ENCODE results near the gene PTX4.

PTX4 gene

DNA sequence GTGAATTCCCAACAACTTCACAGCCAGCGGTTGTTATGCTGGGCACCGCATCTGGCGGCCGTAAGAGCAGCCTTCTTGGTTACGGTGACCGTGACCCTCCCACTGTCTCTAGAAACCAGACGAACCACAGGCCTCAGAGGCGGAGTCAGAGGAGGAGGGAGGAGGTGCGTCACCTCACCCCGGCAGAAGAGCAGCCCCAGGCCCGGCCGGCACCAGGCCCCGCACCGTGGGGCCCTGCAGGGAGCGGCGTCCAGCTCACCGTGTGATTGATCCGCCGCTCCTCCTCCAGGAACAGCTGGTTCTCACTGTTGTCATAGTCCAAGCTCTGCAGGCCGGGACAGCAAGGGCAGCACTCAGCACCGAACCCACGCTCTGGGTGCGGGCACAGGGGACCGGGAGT, 27.6 kb downstream of the PTX4 start:
- no peak for DNase-seq (ENCODE audit: low read depth in 3 of 3, low spot score in 1 of 3)

DNA sequence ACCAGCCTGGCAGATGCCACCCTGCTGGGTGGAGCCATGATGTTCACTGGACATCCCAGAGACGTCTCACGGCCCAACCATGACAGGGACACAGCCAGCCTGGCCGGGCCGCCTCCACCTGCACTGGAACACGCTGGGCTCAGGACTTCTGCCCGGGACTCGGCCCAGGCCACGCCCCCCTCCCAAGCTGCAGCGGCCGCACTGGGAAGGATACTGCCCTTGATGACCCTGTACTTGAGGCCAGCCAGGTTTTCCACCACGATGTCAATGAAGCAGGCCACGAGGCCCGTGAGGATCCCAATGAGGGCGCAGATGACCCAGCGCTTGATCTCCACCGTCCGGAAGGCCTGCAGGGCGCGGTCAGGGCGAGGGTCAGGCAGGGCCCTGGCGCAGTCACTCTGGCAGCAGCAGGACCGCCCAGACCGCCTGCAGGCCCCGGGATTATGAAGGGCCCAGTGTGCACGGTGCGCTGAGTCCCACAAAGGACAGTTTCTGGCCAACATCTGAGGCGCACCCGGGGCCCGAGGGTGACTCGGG, 28.1 kb downstream of the PTX4 start:
- DNase-seq (ENCODE audit: low read depth in 3 of 3, low spot score in 1 of 3): no peak

DNA sequence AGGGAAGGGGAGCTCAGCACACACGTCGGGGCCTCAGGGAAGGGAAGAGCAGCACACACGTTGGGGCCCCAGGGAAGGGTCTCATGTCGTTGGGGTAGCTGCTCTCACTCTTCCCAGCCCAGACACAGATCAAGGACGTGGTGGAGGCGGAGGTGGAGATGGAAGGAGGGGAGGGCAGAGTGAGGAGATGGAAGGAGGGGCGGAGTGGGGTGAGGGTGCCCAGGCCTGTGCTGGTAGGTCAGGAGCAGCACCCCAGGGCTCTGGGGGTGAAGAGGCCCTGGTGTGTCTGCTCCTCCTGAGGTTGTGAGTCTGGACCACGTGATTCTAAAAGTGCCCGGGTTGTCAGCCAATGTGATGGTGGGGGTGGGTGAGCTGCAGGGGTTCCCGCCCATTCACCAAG, 28.8 kb downstream of the PTX4 start:
- no peak for DNase-seq (ENCODE audit: low read depth in 3 of 3, low spot score in 1 of 3)

DNA sequence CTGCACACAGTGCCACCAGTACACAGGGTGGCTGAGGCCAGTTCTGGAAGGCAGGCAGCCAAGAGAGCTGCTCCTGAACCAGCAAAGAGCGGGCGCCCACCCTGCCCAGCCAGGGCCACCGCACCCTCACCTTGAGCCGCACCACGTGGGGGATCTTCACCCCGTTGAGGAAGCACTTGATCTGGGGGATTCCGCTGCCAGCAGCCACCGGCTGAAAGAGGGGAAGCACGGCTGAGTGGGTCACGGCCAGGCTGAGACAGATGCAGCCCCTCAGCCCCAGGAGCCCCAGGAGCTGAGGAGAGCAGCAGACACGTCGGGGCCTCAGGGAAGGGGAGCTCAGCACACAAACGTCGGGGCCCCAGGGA, 29.8 kb downstream of the PTX4 start:
- no peak for DNase-seq (ENCODE audit: low read depth in 3 of 3, low spot score in 1 of 3)

DNA sequence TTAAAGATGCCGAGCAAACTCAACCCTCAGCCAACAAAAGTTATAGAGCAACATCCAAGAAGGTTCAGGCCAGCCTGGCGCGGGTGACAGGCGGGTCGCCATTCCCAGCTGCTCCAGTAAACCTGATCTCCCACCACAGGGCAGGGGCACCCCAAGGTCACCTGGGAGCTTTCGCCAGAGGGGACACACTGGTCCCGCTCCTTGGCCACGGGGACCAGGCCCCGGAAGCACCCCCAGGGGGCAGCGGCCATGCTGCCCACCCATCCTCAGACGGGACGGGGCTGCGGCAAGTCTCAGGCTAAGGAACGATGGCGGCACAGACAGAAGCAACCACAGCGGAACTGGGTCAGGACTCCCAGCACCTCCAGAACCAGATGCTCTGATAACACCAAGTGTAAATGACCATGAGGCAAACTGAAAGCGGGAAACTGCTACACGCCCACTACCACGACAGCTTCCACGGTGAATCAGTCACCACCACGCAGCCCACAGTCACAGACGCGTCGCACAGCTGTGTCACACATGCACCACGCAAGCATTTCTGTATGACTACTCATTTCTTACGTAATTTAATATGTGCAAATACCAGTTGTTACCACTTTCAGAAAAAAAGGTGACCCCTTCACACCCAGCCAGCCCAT, 30.3 kb downstream of the PTX4 start:
- no peak for DNase-seq (ENCODE audit: low read depth in 3 of 3, low spot score in 1 of 3)

DNA sequence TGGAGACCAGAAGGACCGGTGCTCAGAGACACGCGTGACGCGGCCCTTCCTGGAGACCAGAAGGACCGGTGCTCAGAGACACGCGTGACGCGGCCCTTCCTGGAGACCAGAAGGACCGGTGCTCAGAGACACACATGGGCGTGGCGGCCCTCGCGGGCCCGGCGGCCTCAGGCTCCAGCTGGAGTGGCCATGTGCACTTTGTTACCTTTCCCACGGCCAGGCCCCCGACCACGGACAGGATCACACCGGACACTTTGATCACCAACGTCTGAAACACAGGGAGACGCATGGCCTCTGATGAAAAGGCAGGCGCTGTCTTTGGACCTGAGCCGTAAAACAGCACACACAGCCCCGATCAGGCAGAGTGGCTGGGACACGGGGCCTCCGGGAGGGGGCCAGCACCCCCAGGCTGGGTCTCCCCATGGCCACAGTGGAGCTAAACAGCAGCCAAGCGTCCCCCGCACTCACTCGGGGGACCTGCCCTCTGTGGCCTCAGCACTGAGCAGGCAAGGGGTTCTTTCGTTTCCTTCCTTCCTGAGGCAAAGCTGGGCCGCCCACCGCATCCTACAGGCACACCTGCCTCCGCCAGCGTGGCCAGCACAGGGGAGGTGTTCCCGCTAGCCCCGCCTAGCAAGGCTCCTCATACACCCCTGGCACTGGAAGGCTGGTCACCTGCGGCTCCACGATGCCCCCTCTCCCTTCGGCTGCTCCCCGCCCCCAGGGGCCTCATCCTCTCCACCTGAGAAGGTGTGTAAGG, 31.1 kb downstream of the PTX4 start:
- no peak for DNase-seq (ENCODE audit: low read depth in 3 of 3, low spot score in 1 of 3)

DNA sequence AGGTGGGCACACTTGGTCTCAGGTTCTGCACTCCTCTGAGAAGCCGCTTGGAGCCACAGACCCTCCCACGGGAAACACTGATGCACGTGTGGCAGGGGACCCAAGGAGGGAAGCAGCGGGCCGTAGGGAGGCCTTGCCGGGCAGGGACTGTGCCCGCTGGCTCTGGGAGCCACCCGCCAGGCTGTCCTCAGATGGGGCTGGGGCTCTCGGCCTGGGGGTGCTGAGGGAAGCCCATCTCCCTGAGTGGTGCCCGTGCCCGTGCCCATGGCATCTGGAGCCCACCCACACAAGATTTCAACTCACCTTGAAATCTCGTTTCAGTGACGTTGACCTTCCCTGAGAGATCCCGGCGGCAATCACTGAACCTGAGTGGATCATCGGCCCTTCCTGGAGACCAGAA, 31.8 kb downstream of the PTX4 start:
- no peak for DNase-seq (ENCODE audit: low read depth in 3 of 3, low spot score in 1 of 3)

DNA sequence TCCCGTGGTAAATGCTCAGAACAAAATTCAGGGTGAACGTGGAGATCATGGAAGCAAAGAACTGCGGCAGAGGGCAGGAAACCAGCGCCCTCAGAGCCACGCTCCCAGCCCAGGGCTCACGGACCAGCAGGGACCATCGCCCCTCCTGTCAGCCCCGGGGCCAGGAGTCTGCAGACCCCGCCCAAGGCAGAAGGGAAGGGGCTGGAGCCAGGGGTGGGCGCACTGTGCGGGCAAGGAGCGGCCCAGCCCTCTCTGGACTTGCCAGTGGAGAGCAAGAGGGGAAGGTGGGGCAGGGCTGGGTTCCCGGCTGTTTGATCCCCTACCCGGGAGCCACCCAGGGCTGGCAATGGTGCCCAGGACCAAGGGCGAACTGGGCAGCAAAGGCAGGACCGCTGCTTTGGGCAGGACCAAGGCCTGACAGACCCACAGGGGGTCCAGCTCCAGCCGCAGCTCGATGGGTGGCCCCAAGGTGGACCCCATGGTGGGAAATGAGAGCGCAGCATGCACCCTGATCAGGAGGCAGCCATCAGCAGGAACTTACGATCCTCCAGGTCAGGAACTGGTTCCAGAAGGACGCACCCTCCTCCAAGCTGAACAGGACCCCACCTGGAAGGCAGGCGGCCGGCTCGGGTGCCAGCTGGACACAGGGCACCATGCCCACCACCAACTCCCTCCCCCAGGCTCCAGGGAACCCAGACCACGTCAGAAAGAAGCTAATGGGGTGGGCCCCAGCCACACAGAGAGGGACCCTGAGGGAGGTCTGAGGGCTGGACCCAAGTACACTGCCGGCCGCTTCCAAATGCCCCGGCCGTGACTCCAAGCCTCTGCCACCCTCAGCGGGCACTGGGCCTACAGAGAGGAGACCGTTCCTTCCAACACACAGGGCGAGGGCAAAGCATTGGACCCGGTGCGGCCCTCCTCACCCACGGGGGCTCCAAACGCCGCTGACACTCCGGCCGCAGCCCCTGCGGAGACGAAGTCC, 33.3 kb downstream of the PTX4 start:
- DNase-seq (ENCODE audit: low read depth in 3 of 3, low spot score in 1 of 3): no peak

DNA sequence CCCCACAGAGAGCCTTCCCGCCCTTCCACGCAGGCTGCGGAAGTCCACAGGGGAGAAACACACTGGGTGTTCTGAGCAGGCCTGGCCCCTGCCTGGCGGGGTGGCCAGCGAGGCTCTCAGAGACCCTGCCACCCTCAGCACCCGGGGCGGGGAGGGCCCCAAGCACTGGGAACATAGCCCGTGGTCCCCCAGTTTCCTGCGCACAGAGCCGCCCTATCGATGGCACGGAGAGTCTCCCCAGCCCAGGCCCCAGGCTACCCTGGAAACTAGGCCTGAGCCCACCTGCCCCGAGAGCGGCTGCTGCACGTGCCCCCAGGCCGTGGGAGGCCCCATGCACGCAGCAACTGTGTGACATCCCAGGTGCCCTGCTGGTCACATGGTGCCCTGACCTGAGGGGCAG, 34.2 kb downstream of the PTX4 start:
- DNase-seq (ENCODE audit: low read depth in 3 of 3, low spot score in 1 of 3): no peak

DNA sequence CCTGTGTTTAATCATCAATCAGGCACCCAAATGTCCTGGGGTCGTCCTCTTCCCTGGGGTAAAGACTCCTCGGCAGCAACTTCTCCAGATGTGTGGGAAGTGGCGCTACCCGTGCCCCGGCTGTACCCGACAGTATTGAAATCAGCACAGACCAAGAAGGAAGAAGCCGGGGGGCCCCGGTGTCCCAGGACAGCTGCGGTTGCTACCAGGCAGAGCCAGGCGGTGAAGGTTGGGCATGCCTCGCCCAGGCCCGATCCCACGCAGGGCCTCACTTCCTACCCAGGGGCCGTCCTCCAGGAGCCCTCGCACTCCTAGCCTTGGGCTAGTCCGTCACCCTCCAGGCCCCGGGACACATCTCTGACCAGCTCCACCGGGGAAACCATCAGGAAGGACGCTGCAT, 35.4 kb downstream of the PTX4 start:
- DNase-seq (ENCODE audit: low read depth in 3 of 3, low spot score in 1 of 3): no peak

DNA sequence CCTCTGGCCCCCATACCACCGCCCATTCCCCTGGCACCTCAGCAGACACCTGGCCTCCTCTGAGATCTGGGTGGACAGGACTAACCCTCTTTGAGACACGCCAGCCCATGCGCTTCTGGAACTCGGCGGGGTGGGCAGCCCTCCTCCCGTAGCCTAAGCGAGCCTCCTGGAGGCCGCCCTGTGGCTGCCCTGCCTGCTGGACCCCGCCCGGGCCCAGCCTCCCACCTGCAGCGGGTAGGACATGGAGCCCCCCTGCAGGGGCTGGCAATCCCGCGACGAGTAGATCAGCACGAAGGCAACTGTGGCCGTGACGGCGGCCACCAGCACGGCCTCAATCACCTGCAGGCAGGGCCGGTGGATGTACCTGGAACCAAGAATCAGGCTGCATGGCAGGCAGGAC, 36.2 kb downstream of the PTX4 start:
- no peak for DNase-seq (ENCODE audit: low read depth in 3 of 3, low spot score in 1 of 3)

DNA sequence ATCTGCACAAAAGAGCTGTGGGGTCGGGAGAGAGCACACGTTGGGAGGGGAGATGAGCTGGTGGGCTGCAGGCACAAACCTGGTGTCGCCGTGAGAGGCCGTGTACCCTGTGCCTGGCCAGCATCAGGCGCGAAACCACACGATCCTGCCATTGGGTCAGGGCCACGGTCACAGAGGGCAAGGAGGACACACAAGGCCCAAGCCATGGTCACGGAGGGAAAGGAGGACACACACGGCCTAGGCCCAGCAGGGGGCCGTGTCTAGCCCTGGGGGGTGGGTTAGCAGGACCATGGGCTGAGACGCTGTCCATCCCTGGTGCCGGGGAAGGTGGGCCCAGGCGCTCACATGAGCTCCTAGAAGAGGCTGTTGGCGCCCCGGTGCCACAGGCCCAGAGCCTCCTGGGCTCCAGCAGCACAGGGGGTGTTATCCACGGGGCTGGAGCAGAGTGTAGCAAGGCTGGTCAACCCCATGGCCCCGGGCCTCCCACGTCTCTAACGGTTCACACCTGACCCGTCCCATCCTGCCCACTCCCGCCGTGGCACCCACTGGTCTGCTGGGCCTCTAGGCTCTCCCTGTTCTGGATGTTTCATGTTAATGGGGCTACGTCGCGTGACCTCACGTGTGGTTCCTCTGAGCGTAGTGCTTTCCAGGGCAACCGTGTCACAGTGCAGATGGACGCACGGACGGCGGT, 36.9 kb downstream of the PTX4 start:
- DNase-seq (ENCODE audit: low read depth in 3 of 3, low spot score in 1 of 3): no peak

DNA sequence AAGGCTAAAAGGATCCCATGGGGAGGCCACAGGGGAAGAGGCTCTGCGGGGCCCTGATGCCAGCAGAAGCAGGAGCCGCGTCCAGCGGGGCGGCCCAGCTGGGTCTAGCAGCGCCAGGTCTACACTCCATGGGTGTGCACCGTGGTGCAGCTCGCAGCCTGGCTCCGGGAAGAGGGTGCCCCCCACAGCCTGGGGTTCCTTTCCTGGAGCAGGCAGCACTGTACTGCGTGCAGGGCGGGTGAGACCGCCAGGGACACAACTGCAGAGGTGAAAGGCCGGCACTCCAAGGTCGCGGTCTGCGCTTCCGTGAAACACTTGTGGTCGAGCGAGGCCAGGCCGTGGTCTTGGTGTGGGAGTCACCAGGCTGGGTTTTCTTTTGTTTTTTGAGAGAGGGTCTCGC, 37.9 kb downstream of the PTX4 start:
- no peak for DNase-seq (ENCODE audit: low read depth in 3 of 3, low spot score in 1 of 3)

DNA sequence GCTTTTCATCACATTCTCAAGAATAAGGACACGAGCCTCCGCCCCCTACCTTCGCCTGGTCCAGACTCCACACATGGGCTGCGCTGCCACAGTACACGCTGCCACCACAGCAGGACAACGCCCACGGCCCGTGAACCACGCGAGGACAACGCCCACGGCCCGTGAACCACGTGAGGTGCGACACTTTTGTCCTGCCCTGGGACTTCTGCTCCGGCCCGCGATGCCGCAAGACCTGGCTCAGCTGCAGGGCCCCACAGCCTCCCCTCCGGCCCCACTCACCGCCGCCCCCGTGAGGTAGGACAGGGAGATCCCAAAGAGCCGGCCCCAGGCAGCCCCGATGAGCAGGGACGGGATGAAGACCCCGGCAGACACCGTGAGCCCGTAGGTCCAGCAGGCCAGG, 38.5 kb downstream of the PTX4 start:
- no peak for DNase-seq (ENCODE audit: low read depth in 3 of 3, low spot score in 1 of 3)

DNA sequence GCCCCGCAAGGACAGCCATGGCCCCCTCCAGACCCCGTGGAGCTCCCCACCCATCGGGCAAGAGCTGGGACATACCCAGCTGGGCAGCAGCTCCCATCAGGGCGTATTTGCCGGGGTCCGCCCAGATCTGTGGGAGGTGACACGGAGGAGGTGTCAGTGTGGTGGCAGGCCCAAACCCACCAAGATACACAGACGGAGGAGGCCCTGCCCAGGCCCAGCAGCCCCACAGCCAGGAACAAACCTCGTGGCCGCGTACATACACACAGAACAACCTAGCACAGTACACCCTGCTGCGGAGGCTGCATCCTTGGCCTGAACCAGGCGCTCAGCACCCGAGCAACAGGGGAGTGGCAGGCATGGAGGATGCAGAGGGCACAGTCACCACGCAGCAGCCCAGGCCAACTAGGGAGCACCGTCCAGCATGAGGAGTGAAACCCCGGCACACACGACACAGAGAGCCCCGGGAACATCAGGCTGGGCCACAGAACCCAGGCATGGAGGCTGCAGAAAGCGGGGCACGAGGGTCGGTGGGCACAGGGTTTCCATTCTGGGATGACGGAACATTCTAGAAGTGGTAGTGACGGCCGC, 39.4 kb downstream of the PTX4 start:
- no peak for DNase-seq (ENCODE audit: low read depth in 3 of 3, low spot score in 1 of 3)

DNA sequence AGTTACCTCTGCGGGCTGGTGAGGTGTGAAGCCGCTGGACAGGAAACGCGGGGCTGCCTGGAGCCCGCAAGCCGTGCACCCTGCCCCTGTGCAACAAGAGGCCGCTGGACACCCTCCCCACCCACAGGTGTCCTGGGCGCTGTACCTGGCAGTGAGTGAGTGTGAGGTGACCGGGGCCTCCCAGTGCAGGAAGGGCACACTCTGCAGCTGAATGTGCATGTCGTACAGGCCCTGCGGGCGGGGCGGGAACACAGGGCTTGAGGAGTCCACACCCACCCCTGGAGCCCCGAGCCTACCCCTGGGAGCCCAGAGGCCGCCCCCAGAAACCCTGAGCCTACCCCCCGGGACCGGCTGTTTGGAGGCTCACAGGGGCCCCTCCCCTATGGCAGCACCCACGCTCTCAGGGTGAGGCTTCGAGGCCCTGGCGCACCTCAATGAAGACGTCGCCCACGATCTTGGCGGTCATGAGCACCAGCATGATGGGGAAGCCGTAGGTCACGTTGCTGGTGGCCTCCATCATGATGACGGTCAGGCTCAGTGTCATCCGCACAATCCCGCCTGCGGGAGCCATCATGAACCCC, 40.1 kb downstream of the PTX4 start:
- DNase-seq (ENCODE audit: low read depth in 3 of 3, low spot score in 1 of 3): no peak

DNA sequence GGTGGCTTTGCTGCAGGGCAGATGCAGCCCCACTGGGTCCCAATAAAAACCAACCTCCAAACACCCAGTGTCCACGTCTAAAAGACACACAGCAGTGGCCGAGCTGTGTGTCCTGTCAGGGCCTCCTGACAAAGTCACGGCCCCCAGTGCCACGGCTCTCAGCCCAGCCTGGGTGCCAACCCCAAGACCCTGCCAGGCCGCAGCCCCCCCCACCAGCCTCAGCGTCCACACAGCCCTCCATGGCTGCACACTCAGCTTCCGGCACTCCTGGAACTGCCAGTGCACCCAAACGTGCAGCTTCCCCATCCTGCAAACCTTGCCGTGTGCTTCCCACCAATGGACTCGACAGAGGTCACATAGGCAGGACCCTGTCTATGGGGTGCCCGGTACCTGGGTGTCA, 40.8 kb downstream of the PTX4 start:
- no peak for DNase-seq (ENCODE audit: low read depth in 3 of 3, low spot score in 1 of 3)

DNA sequence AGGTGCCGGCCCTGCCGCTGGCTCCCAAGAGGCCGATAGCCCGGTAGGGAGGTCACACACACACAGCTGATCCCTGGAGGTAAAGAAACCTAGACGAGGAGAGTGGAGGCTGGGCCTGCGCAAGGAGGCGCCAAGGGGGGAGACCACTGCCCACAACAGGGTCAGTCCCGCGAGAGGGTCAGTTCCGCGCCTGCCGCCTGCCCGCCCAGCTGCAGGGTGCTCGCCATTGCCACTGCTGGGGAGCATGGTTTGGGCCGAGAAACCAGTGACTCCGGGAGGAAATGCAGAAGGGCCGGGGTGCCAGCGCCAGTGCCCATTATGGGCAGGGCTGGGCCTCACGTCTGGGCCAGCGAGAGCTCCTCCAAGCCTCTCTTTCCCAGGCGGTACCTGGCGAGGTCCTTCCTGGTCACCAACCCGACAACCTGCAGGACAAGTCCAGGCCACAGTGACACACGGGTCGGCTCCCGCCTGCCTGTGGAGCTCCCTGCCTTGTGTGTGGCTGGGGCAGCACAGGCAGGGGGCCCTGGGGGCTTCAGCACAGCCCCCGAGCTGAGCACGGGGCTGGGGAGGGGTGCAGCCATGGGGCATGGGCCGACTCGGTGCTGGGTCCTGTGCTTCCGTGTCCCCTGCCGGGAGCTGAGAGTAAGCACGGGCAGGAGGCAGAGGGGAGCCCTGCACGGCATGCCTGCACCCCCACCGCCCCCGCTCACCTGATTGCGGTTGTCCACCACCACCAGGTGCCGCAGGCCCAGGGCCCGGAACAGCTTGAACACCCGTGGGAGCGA, 42.3 kb downstream of the PTX4 start:
- no peak for DNase-seq (ENCODE audit: low read depth in 3 of 3, low spot score in 1 of 3)

DNA sequence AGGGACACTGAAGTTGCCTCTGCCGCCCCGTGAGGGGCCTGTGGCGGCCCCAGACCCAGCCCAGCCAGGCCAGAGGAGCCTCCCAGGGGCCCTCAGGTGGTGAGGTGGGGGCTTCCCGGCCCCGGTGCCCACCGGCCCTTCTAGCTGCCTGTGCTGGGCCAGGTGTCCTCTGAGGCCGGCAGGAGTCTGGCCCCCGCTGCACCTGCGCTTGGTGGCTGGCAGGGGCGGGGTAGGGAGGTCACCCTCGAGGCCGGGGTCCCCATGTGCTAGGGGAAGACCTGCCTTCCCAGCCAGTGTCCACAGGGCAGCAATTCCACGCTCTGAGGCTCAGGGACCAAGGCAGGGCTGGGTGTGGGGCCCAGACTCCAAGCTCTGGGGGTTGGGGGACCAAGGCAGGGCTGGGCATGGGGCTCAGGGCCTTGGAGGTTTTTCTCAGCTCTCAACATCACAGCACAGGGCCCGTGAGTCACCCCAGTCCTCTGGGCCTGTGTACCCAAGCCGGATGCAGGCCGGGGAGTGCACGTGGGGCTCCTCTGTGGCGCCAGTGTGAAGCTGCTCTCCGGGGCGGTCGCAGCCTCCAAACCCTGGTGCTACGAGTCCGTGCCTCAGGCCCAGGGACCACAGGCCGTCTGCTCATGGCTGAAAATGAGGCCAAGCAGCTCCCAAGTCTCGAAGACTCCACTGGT, 43.1 kb downstream of the PTX4 start:
- no peak for DNase-seq (ENCODE audit: low read depth in 3 of 3, low spot score in 1 of 3)

Data from stimulated activated CD4-positive, alpha-beta T cell treated with anti-CD3 and anti-CD28 coated beads, TNF-alpha, amount 100 ng/mL, for 1 hour (primary cell).